Mucosa of rectum (tissue), 2 donors: ENCODE measurements around the gene ROR2.
"Not testable (repeated sequence)": the region's sequence is repeated elsewhere in the genome, so short reads cannot be mapped to it uniquely, and the experiment has no call there.

Experiments used
- H3K27ac ChIP-seq, 2 donors: one replicate each; pipeline ENCODE4 v1.7.0; 2013; ENCODE audit warnings: inconsistent platforms in 2 of 2, low read depth in 2 of 2, low read length in 2 of 2
- H3K27me3 ChIP-seq, 2 donors: one replicate each; pipeline ENCODE4 v1.7.0; 2013; ENCODE audit warnings: low read length in 2 of 2; ENCODE audit not compliant: control insufficient read depth in 2 of 2, insufficient read depth in 2 of 2
- H3K36me3 ChIP-seq, 2 donors: one replicate each; pipeline ENCODE4 v1.7.0; 2013; ENCODE audit warnings: low read length in 2 of 2; ENCODE audit not compliant: control insufficient read depth in 2 of 2, insufficient read depth in 2 of 2
- H3K4me1 ChIP-seq, 2 donors: one replicate each; pipeline ENCODE4 v1.7.0; 2013; ENCODE audit warnings: low read length in 2 of 2, mild to moderate bottlenecking in 1 of 2; ENCODE audit not compliant: control insufficient read depth in 2 of 2, insufficient read depth in 2 of 2
- H3K4me3 ChIP-seq, 2 donors: one replicate each; pipeline ENCODE4 v1.7.0; 2013; ENCODE audit warnings: low read length in 2 of 2
- H3K9ac ChIP-seq, 2 donors: one replicate each; pipeline ENCODE4 v1.7.0; 2013; ENCODE audit warnings: low read length in 2 of 2, low read depth in 1 of 2, mild to moderate bottlenecking in 1 of 2
- H3K9me3 ChIP-seq, 2 donors: one replicate each; pipeline ENCODE4 v1.7.0; 2013; ENCODE audit warnings: low read length in 2 of 2; ENCODE audit not compliant: control insufficient read depth in 2 of 2
- donor health status: healthy.
- donor health status: Normal muscosa, but diverticular disease.

Gene ROR2

DNA sequence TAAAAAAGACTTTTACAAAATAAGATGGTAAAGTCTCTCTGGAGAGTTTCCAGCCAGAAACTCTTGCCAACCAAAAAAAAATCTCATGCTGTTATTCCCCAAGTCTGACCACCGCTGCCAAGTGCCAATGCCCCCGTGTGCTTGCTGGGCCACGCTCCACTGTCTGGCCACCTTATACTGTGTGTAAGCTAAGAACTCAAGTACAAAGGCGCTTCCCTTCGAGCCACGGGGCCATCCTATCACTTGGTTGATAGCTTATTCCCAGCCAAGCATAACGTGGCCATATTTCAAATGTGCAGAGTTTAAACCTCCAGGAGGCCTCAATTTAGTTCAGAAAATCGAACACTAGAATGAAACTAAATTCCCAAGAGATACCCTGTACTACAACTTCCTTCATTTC lies 36.0 kb downstream of the ROR2 start:
- no peak overlapping the region for H3K4me3 ChIP-seq
- H3K9me3 ChIP-seq, result no peaks in the 10 kb centered on the region
- H3K36me3 ChIP-seq, result no peaks in the 10 kb centered on the region
- H3K27ac ChIP-seq, result no peak overlapping the region
- no peaks in the 10 kb centered on the region for H3K4me1 ChIP-seq
- no peaks in the 10 kb centered on the region for H3K27me3 ChIP-seq
- no peak overlapping the region for H3K9ac ChIP-seq

- Histone ChIP-seq H3K4me1 (no peaks in the 10 kb centered on the region), H3K9ac (no peak overlapping the region), H3K27ac (no peak overlapping the region), H3K36me3 (no peaks in the 10 kb centered on the region), H3K27me3 (no peaks in the 10 kb centered on the region), H3K9me3 (no peaks in the 10 kb centered on the region), H3K4me3 (no peak overlapping the region)
These were observed 36.9 kb downstream of the ROR2 start for GRCh38 chr9:91913096-91913495.

- Histone ChIP-seq H3K9me3 (no peaks in the 10 kb centered on the region), H3K27me3 (no peaks in the 10 kb centered on the region), H3K4me3 (no peak overlapping the region), H3K4me1 (no peaks in the 10 kb centered on the region), H3K27ac (no peak overlapping the region), H3K36me3 (no peaks in the 10 kb centered on the region), H3K9ac (no peak overlapping the region)
These were observed 38.4 kb downstream of the ROR2 start for GRCh38 chr9:91911657-91912056.

DNA sequence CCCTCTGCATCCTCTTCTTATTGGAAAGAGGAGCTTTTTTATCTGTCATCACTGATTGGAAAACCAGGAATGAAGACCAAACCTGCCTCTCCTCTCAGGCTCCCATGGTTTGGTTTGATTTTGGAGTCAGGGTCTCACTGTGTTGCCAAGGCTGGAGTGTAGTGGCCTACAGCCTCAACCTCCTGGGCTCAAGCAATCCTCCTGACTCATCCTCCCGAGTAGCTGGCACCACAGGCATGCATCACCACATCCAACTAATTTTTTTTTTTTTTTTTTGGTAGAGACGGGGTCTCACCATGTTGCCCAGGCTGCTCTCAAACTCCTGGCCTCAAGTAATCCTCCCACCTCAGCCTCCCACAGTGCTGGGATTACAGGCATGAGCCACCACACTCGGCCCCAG lies 40.8 kb downstream of the ROR2 start:
- H3K36me3 ChIP-seq, H3K27ac ChIP-seq, H3K4me3 ChIP-seq, H3K27me3 ChIP-seq, H3K9me3 ChIP-seq, H3K4me1 ChIP-seq, H3K9ac ChIP-seq: not testable (repeated sequence)

DNA sequence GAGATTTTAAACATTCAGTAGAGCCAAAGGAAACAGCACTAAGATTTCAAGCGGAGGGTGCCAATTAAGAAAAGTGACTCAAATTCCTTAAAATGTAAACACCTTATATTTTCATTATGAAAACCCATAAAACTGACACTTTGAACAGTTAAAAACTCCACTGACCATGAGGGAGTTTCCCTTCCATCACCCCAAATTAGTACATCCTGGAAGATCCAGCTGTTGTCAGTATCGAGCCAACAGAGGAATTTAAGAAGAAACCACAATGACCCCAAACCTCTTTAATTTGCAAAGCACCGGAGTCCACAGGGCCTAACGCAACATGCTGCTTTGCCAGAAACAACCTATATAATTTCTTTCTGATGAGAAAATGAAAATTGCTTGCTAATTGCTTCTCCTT lies 41.3 kb downstream of the ROR2 start:
- Histone ChIP-seq H3K4me3 (no peak overlapping the region), H3K27me3 (no peaks in the 10 kb centered on the region), H3K9ac (no peak overlapping the region), H3K9me3 (no peaks in the 10 kb centered on the region), H3K4me1 (no peaks in the 10 kb centered on the region), H3K36me3 (no peaks in the 10 kb centered on the region), H3K27ac (no peak overlapping the region)

DNA sequence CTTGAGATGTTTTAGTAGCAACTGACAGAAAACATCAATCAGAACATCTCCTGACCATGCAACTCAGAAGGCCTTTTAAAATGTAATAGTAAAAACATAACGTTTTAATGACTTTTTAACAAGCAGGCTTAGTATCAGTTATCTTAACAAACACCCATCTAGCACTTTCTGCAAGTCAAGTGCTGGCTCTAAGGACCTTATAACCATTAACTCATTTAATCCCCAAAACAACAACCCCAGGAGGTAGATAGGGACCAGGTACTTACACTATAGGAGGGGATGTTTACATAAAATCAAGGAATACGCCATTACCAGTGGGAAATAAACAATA lies 41.8 kb downstream of the ROR2 start:
- Histone ChIP-seq H3K9ac (no peak overlapping the region), H3K4me1 (no peaks in the 10 kb centered on the region), H3K4me3 (no peak overlapping the region), H3K27me3 (no peaks in the 10 kb centered on the region), H3K36me3 (no peaks in the 10 kb centered on the region), H3K9me3 (no peaks in the 10 kb centered on the region), H3K27ac (no peak overlapping the region)

- no peaks in the 10 kb centered on the region for H3K36me3 ChIP-seq
- no peaks in the 10 kb centered on the region for H3K27me3 ChIP-seq
- H3K4me3 ChIP-seq, result no peak overlapping the region
- no peaks in the 10 kb centered on the region for H3K9me3 ChIP-seq
- H3K9ac ChIP-seq, result no peak overlapping the region
- no peaks in the 10 kb centered on the region for H3K4me1 ChIP-seq
- no peak overlapping the region for H3K27ac ChIP-seq
These were observed 42.3 kb downstream of the ROR2 start for GRCh38 chr9:91907484-91908292.

DNA sequence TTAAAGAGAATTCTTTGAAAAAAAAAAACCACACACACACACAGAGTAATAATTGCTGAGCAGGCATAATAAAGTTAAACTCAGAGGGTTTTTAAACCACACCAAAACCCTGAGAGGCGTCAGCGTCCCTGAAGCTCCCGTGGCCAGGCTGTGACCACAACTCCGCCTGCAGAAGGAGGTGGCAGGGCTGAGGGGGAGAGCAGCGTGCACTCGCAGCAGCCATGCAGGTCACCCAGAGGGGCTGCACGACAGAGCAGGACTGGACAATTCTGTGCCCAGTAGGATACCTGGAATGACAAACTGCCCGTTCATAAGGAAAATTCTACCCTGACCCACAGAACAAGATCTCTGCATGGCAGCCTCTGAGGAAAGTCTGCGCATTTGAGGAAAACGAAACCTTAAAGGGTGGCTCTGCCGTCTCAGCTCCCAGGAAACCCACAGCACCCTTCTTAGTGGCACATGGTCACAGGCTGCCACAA lies 44.0 kb downstream of the ROR2 start:
- H3K27me3 ChIP-seq, result no peaks in the 10 kb centered on the region
- no peak overlapping the region for H3K27ac ChIP-seq
- no peaks in the 10 kb centered on the region for H3K4me1 ChIP-seq
- H3K9ac ChIP-seq, result no peak overlapping the region
- no peaks in the 10 kb centered on the region for H3K36me3 ChIP-seq
- peak overlapping the region; percentile 58 to 74 for H3K4me3 ChIP-seq
- H3K9me3 ChIP-seq, result no peaks in the 10 kb centered on the region

- Histone ChIP-seq H3K36me3 (no peaks in the 10 kb centered on the region), H3K4me3 (no peak overlapping the region), H3K9ac (no peak overlapping the region), H3K9me3 (no peaks in the 10 kb centered on the region), H3K27ac (no peak overlapping the region), H3K27me3 (no peaks in the 10 kb centered on the region), H3K4me1 (peaks cover under 1 to 2% of the 10 kb centered on the region in 2 donors)
These were observed 44.8 kb downstream of the ROR2 start for GRCh38 chr9:91905237-91905650.

DNA sequence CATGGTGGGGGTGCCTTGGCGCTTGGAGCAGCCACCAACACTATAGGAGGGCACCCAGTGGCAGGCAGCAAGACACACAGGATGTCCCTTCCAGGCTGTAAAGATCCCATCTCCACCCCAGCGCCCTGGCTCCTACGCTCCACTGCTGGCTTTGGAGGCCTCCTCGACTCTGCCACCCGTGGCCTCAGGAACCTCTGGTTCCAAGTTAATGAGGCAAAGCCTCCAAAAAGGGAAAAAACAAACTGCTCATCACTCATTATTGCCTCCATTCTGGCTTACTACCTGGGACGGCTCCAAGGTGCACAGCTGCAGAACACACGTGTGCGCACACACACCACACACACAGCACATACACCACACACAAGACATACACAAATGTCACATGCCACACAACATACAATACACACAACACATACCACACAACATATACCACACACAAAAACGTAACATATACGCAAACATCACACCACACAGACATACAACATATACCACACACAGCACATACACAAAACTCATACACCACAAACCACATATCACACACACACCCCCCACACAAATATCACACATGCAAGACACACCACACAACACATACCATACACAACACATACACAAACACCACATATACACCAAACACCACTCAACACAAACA lies 45.3 kb downstream of the ROR2 start:
- no peak overlapping the region for H3K27ac ChIP-seq
- H3K9me3 ChIP-seq, result no peaks in the 10 kb centered on the region
- H3K36me3 ChIP-seq, result no peaks in the 10 kb centered on the region
- peaks cover 5 to 6% of the 10 kb centered on the region in 2 donors for H3K4me1 ChIP-seq
- H3K9ac ChIP-seq, result no peak overlapping the region
- no peaks in the 10 kb centered on the region for H3K27me3 ChIP-seq
- no peak overlapping the region for H3K4me3 ChIP-seq
